SK-N-MC (cell line): ENCODE measurements around the gene ACSS3.

Experiments
- EZH2 ChIP-seq: fragments of 200-600 bp; sonication (generic); IDR thresholded peaks from one replicate; pipeline ENCODE4 v1.6.1; 2017; ENCODE audit warnings: antibody characterized with exemption
- FOXP2 ChIP-seq: optimal IDR thresholded peaks from 2 replicates; pipeline ENCODE3; 2011; ENCODE audit warnings: mild to moderate bottlenecking, moderate library complexity; ENCODE audit not compliant: insufficient read depth; ENCODE audit errors: extremely low read length, control extremely low read depth
- POLR2AphosphoS5 ChIP-seq: IDR thresholded peaks from 2 replicates; pipeline ENCODE4 v1.6.1; 2012; ENCODE audit warnings: mild to moderate bottlenecking, low read depth, low read length, borderline replicate concordance

- TF ChIP-seq EZH2: no peak
- no peak for TF ChIP-seq POLR2AphosphoS5
- no peak for TF ChIP-seq FOXP2
Measured at GRCh38 chr12:81039231-81039630, 38.6 kb upstream of the ACSS3 start.
